Activated CD8-positive, alpha-beta memory T cell treated with anti-CD3 and anti-CD28 coated beads for 36 hours (primary cell): ENCODE data around the gene IGFL3. TPM values are rescaled to one million over a fixed set of nuclear protein-coding genes. Genes with fewer than 3 reads are reported as not detected.
"Not testable (repeated sequence)": the region's sequence is repeated elsewhere in the genome, so short reads cannot be mapped to it uniquely, and the experiment has no call there.

Experiments
- CTCF ChIA-PET: fragments of 350-600 bp; sonication (Branson Sonifier 250); formaldehyde crosslinking; loops from one replicate; lab custom pipeline; 2021; ENCODE audit warnings: antibody characterized with exemption; lab: Charles Lee
- POLR2A ChIA-PET: fragments of 350-600 bp; sonication (Branson Sonifier 250); formaldehyde crosslinking; loops from one replicate; lab custom pipeline; 2021; ENCODE audit warnings: antibody characterized with exemption; lab: Charles Lee
- total RNA-seq, 2 experiments: library from RNA; stranded (reverse); gene quantifications; one replicate each; pipeline ENCODE4 v1.2.3, GENCODE V29; 2021

Gene IGFL3
- total RNA-seq, 2 experiments from 2014 or later, result not detected

DNA sequence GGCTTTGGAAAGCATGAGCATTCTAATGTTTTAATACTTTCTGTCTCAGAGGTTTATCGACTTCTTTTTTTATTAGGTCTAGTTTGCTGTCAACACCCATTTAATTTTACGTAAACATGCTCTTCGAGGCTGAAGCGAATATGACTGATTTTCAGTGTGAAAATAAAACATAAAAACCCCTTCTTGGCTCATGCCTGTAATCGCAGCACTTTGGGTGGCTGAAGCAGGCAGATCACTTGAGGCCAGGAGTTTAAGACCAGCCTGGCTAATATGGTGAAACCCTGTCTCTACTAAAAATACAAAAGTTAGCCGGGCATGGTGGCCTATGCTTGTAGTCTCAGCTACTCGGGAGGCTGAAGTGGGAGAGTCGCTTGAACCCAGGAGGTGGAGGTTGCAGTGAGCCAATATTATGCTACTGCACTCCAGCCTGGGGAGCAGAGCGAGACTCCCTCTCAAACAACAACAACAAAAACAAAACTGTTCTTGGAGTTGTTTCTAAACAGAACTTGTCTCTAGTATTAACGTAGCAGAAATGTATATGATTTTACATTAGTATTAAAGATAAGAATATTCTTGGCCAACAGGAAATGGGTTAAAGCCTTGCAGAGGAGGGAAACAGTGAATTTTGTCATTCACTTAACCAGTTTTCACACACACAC, 7.1 kb upstream of the IGFL3 start:
- CTCF ChIA-PET, result no interaction called here
- POLR2A ChIA-PET, result no interaction called here

DNA sequence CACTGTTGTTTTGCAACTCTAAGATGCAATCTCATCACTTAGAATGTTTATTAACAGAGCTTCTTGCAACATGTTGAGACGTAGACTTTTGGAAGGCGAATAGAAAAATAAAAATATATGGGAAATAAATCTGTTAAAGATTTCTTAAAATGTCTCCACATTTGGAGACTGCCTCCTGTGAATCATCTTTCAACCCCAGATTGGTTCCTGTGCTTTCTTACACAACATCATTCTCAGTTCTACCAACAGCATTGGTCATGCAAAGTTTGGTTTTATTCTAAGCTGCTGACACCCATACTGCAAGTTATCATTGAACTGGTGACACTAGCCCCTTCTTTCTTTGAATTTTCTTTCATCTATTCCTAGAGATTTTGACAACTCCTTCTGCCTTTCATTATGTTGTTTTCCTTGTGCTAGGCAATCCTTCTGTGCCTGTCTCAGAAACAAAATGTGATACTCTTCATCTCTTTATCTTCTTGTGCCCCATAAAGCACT, 1.6 kb upstream of the IGFL3 start:
- CTCF ChIA-PET, result no interaction called here
- POLR2A ChIA-PET, result no interaction called here

DNA sequence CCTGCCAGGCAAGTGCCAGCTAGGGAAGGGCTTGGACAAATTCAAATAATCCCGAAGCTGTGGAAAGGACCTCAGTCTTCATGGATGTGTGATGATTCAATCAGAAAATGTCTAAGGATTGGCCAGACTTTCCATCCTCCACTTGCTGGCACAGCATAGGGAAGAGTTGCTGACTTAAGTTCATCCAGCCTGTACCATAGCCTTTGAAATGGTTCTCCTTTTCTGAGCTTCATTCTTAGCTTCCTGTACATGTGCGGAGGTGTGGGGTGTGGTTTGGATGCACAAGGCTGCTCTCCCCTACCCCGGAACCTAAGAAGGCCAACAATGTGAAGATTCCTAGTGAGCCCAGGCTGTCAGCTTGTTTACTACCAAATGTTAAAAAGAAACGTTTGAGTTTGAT, 959 bp upstream of the IGFL3 start:
- CTCF ChIA-PET, result no interaction called here
- POLR2A ChIA-PET, result no interaction called here

DNA sequence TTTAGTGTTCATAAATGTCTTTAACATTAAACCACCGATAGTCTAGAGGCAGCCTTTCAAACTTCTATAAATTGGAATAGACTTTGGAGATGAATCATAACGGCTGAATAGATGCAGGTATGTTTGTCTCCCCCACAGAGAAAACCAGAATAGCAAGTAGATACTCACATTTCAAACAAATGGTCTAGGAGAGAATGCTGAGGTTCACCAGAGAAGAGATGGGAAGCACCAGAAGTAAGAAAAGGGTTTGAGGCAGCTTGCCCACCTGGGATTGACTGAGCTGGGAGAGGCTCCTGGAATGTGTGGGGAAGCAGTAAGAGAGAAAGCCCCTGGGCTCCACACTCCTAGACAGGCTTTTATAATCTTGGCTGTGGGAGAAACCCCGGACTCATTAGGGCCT, 6.4 kb downstream of the IGFL3 start:
- ChIA-PET CTCF (no interaction called here), POLR2A (no interaction called here)

DNA sequence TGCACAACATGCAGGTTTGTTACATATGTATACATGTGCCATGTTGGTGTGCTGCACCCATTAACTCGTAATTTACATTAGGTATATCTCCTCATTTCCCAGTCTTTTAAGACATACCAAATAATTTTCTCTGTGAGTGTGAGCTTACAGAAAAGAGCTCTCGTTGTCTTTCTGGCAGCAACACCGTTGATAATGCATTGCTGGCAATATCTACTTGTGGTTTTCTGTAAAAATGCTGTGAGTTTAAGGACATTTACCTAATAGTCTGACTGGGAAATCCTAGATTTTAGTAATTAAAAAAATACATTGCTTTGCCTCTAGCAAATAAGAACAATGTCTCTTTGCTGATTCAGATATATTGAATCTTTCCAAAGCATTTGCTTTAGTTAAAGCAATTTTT, 8.4 kb downstream of the IGFL3 start:
- CTCF ChIA-PET, result interaction anchor here (0.8 to 1.3 kb wide), 2 partner anchors 99 to 148 kb away, joined by 3 to 10 read pairs; no protein-coding TSS in a partner anchor
- POLR2A ChIA-PET, result no interaction called here

DNA sequence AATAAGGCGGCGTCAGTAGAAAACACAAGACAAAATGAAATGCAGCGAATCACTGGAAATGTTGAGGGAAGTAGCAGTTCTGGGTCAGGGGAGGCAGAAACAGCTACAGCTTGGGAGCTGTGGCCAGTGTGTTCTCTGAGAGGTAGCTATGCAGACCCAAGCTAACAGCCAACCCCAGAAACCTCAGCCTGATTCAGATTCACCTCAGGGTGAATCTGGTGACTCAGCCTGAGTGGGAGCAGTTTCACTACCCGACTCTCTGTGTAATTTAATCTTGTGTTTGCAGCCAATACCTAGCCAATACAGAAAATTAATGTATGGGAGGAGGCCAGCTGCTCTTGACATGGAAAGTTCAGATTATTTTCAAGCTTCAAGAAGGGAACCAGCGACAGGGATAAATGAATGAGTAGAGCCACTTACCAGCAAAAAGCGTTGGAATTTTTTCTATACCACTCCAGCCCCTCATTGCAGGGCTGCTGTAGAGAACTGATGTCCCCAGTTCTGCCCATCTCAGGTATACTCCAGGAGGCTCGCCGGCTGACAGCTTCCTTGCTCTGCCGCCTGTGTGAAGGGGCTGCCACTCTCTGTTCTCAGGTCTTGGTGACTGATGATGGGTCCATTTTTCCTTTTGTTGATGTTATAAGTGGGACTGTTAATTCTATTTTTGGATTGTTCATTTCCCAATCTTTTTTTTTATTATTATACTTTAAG, 8.9 kb downstream of the IGFL3 start:
- CTCF ChIA-PET, result interaction anchor here (0.8 to 1.3 kb wide), 2 partner anchors 98 to 149 kb away, joined by 3 to 10 read pairs; no protein-coding TSS in a partner anchor
- POLR2A ChIA-PET, result no interaction called here

- POLR2A ChIA-PET, result no interaction called here
- CTCF ChIA-PET, result interaction anchor here (1.0 kb wide), 1 partner anchor 151 kb away, joined by 3 read pairs; no protein-coding TSS in a partner anchor
Observed at GRCh38 chr19:46113726-46114125, 10.8 kb downstream of the IGFL3 start.

- ChIA-PET CTCF (no interaction called here), POLR2A (no interaction called here)
Observed at GRCh38 chr19:46112527-46112926, 12.0 kb downstream of the IGFL3 start.

- ChIA-PET CTCF (no interaction called here), POLR2A (no interaction called here)
Observed at GRCh38 chr19:46111376-46111775, 13.1 kb downstream of the IGFL3 start.

GRCh38 chr19:46109876-46110275, 14.6 kb downstream of the IGFL3 start:
- CTCF ChIA-PET, result no interaction called here

DNA sequence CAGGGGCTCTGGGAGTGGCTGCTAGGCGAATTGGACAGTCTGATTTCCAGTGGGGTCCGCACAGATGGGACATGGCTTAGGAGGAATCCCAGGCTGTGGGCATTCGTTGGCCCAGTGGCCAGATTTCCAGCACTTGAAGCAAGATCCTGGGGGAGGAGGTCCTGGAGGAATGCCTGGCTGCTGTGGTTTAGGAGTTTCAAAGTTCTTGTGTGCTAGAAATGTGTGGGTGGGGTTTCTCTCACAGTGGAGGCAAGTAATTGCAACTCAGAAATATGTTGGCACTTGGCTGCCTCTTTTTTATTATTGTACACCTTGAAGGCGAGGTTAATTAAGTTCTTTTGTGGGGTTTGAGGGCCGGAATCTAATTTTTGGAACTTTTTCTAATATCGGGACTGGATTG, 17.1 kb downstream of the IGFL3 start:
- POLR2A ChIA-PET, result no interaction called here
- CTCF ChIA-PET, result no interaction called here

More at GRCh38 chr19:46109876-46110275, 14.6 kb downstream of the IGFL3 start:
- POLR2A ChIA-PET, result no interaction called here

DNA sequence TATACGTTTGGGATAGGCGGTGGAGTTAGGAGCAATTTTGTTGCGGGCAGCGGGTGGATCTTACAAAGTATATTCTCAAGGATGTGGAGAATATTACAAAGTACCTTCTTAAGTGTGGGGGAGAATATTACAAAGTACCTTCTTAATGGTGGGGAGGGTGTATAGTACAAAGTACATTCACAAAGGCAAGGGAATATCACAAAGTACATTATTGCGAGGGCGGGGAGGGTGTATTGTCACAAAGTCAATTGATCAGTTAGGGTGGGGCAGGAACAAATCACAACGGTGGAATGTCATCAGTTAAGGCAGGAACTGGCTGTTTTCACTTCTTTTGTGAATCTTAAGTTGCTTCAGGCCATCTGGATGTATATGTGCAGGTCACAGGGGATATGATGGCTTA, 22.2 kb downstream of the IGFL3 start:
- POLR2A ChIA-PET, CTCF ChIA-PET: not testable (repeated sequence)

DNA sequence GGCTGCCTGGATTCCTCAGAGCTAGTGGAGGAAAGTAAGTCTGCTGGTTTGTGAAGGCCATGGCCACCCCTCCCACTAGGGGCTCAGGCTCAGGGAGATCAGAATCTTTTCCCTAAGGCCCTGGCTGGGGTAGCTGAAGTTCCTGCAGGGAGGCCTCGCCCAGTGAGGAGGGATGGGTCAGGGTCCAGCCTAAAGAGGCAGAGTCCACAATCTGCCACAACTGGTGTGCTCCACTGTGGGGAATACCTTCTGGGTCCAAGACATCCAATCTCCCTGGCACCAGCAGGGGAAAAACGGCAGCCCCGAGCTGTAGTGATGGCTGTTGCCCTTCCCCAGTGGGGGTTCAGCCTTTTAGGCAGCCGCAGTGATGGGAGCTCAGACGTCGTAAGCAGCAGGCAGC, 23.2 kb downstream of the IGFL3 start:
- ChIA-PET POLR2A (no interaction called here), CTCF (no interaction called here)

GRCh38 chr19:46100344-46100743, 24.1 kb downstream of the IGFL3 start:
- POLR2A ChIA-PET, result no interaction called here
- CTCF ChIA-PET, result no interaction called here

- POLR2A ChIA-PET, result no interaction called here
Observed at GRCh38 chr19:46090444-46090843, 34.0 kb downstream of the IGFL3 start.

GRCh38 chr19:46089432-46089831, 35.1 kb downstream of the IGFL3 start:
- CTCF ChIA-PET, result interaction anchor here (0.7 kb wide), 1 partner anchor 11 kb away, joined by 3 read pairs; no protein-coding TSS in a partner anchor
- POLR2A ChIA-PET, result no interaction called here

More at GRCh38 chr19:46090444-46090843, 34.0 kb downstream of the IGFL3 start:
- CTCF ChIA-PET, result interaction anchor here (0.7 to 1.3 kb wide), 2 partner anchors 8 to 12 kb away, joined by 3 read pairs; no protein-coding TSS in a partner anchor

GRCh38 chr19:46088101-46088500, 36.4 kb downstream of the IGFL3 start:
- POLR2A ChIA-PET, result no interaction called here

DNA sequence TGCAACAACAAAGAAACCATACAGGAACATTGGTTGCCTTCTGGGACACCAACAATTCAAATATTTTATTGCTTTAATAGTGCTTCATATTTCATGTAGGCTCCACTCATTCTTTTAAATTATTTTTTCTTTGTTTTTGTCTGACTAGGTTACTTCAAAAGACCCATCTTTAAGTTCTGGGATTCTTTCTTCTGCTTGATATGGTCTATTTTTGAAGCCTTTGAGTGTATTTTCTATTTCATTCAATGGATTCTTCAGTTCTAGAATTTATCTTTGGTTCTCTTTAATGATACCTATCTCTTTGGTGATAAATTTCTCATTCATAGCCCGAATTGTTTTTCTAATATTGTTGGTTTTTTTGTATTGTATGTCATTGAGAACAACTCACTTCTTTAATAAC, 38.6 kb downstream of the IGFL3 start:
- CTCF ChIA-PET, result no interaction called here
- POLR2A ChIA-PET, result no interaction called here

More at GRCh38 chr19:46088101-46088500, 36.4 kb downstream of the IGFL3 start:
- CTCF ChIA-PET, result interaction anchor here (1.0 kb wide), 1 partner anchor 9 kb away, joined by 3 read pairs; no protein-coding TSS in a partner anchor

DNA sequence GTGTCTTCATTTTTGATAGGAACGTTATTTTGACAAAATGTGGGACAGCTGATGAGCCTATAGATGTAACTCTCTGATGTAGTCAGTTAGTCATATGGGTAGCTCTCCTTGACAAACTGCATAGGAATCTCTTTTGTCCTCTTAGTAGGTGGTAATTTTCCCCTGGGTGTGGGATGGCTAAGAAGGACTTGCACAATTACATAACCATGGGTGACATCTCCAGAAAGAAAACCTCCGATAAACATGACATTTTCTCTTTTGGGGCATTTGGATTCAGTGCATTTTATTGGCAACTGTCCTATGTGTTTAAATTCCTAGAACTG, 41.8 kb downstream of the IGFL3 start:
- ChIA-PET POLR2A (no interaction called here), CTCF (interaction anchor here (0.7 to 1.7 kb wide), 4 partner anchors 8 to 183 kb away, joined by 3 to 8 read pairs (median 3); no protein-coding TSS in a partner anchor)
